Lower leg skin (tissue), 3 donors: ENCODE results near the gene SREK1IP1.

ENCODE experiments used
- POLR2A ChIP-seq, 2 donors: fragments of 450-650 bp; IDR thresholded peaks; one replicate each; pipeline ENCODE4 v1.6.1; 2016 to 2017; ENCODE audit warnings: antibody characterized with exemption in 2 of 2, mild to moderate bottlenecking in 1 of 2, moderate library complexity in 1 of 2
- TF ChIP-seq, protein P1 (sequence below), 3 donors: fragments of 450-650 bp; IDR thresholded peaks; one replicate each; pipeline ENCODE4 v1.5.1; 2016; ENCODE audit warnings: antibody characterized with exemption in 3 of 3, mild to moderate bottlenecking in 3 of 3, moderate library complexity in 2 of 3

DNA sequence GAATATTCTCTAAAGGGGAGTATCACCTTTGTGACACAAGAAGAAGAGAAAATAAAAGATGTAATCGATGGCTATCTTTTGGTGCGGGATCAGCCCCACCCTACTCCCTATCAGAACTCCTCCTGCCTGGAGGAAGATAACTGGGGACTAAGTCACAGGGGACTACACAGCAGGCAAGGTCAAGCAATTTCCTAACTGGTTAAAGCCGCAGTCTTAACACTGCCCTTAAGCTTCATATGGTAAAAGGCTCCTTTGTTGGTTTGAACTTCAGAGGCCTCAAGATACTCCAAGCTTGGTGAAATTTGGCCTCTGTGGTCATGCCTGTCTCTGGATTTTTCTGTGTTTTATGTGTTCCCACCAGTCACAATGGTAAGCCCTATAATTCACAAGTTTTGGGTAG is 79.5 kb downstream of the SREK1IP1 start:
- TF ChIP-seq, protein P1, sequence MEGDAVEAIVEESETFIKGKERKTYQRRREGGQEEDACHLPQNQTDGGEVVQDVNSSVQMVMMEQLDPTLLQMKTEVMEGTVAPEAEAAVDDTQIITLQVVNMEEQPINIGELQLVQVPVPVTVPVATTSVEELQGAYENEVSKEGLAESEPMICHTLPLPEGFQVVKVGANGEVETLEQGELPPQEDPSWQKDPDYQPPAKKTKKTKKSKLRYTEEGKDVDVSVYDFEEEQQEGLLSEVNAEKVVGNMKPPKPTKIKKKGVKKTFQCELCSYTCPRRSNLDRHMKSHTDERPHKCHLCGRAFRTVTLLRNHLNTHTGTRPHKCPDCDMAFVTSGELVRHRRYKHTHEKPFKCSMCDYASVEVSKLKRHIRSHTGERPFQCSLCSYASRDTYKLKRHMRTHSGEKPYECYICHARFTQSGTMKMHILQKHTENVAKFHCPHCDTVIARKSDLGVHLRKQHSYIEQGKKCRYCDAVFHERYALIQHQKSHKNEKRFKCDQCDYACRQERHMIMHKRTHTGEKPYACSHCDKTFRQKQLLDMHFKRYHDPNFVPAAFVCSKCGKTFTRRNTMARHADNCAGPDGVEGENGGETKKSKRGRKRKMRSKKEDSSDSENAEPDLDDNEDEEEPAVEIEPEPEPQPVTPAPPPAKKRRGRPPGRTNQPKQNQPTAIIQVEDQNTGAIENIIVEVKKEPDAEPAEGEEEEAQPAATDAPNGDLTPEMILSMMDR (IDR thresholded peaks at IDR 0.05) = no peak
- TF ChIP-seq POLR2A (IDR thresholded peaks at IDR 0.05) = no peak
